ENCODE data around the gene TASP1. TPM values are rescaled to one million over a fixed set of nuclear protein-coding genes. Genes with fewer than 3 reads are reported as not detected.
A peak's percentile ranks its signal among the peaks of the same experiment; 100 is the strongest.

Gene TASP1
- polyA plus RNA-seq, 3 donors: 2.3 to 3.3 (median 2.6) TPM

- Histone ChIP-seq H3K4me3 (replicated peaks in 1 of 3; ENCODE audit: low read depth in 2 of 3, low read length in 3 of 3) (no peak overlapping the region), H3K36me3 (replicated peaks in 1 of 2; ENCODE audit: control insufficient read depth in 1 of 2, insufficient read depth in 2 of 2, low read length in 2 of 2) (no peaks in the 10 kb centered on the region), H3K27ac (ENCODE audit: low read depth in 1 of 2, low read length in 2 of 2) (no peak overlapping the region), H3K4me1 (ENCODE audit: control insufficient read depth in 1 of 2, insufficient read depth in 2 of 2, low read length in 2 of 2) (no peaks in the 10 kb centered on the region), H2AFZ (ENCODE audit: insufficient read depth, low read depth, low read length, poor library complexity, severe bottlenecking) (no peak overlapping the region), H3K79me2 (ENCODE audit: insufficient read depth, low read length) (no peaks in the 10 kb centered on the region), H3K4me2 (replicated peaks; ENCODE audit: extremely low read depth, low read length, poor library complexity, severe bottlenecking) (no peak overlapping the region), H3K27me3 (ENCODE audit: control insufficient read depth in 2 of 2, insufficient read depth in 2 of 2, low read length in 2 of 2) (no peaks in the 10 kb centered on the region), H3K9me3 (replicated peaks in 1 of 2; ENCODE audit: control insufficient read depth in 1 of 2, insufficient read depth in 1 of 2, low read length in 2 of 2) (no peaks in the 10 kb centered on the region), H4K20me1 (ENCODE audit: insufficient read depth, low read length) (no peaks in the 10 kb centered on the region), H3K9ac (ENCODE audit: insufficient read depth, low read length, poor library complexity, severe bottlenecking) (no peak overlapping the region)
- no peak for DNase-seq
- H3K4me3 Mint-ChIP-seq: no peak overlapping the region
- TF ChIP-seq, protein P1, sequence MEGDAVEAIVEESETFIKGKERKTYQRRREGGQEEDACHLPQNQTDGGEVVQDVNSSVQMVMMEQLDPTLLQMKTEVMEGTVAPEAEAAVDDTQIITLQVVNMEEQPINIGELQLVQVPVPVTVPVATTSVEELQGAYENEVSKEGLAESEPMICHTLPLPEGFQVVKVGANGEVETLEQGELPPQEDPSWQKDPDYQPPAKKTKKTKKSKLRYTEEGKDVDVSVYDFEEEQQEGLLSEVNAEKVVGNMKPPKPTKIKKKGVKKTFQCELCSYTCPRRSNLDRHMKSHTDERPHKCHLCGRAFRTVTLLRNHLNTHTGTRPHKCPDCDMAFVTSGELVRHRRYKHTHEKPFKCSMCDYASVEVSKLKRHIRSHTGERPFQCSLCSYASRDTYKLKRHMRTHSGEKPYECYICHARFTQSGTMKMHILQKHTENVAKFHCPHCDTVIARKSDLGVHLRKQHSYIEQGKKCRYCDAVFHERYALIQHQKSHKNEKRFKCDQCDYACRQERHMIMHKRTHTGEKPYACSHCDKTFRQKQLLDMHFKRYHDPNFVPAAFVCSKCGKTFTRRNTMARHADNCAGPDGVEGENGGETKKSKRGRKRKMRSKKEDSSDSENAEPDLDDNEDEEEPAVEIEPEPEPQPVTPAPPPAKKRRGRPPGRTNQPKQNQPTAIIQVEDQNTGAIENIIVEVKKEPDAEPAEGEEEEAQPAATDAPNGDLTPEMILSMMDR (IDR thresholded peaks at IDR 0.05): no peak
- peaks cover 6 to 7% of the 10 kb centered on the region in 2 donors for H3K36me3 Mint-ChIP-seq
- no peaks in the 10 kb centered on the region for H3K4me1 Mint-ChIP-seq
- WGBS (ENCODE audit: insufficient coverage): no CpG with 5 or more reads among the region's 3 CpGs
- intact Hi-C loops (cut with micrococcal nuclease): no loop called here
- H3K27me3 Mint-ChIP-seq (ENCODE audit: low read depth in 3 of 3): no peaks in the 10 kb centered on the region
- peaks cover 0 to 2% (median 0%) of the 10 kb centered on the region in 7 donors for H3K9me3 Mint-ChIP-seq
- H3K27ac Mint-ChIP-seq: peak overlapping the region in 1 of 7 donors; percentile 55
These were observed 225.8 kb downstream of the TASP1 start for GRCh38 chr20:13412806-13413445.

DNA sequence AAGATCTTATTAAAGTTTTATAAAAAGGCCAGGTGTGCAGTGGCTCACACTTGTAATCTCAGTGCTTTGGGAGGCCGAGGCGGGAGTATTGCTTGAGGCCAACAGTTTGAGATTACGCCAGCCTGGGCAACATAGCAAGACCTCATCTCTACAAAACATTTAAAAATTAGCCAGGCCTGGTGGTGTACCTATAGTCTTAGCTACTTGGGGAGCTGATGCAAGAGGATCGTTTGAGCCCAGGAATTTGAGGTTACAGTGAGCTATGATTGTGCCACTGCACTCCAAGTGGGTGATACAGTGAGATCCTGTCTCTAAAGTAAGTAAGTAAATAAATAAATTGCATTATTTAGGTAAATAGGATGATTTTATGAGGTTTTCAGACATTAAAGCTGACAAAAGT, 234.4 kb downstream of the TASP1 start:
- Histone ChIP-seq H3K4me3 (replicated peaks in 1 of 3; ENCODE audit: low read depth in 2 of 3, low read length in 3 of 3) (no peak overlapping the region), H3K4me2 (replicated peaks; ENCODE audit: extremely low read depth, low read length, poor library complexity, severe bottlenecking) (no peak overlapping the region), H3K9ac (ENCODE audit: insufficient read depth, low read length, poor library complexity, severe bottlenecking) (no peak overlapping the region), H4K20me1 (ENCODE audit: insufficient read depth, low read length) (no peaks in the 10 kb centered on the region), H2AFZ (ENCODE audit: insufficient read depth, low read depth, low read length, poor library complexity, severe bottlenecking) (no peak overlapping the region), H3K9me3 (replicated peaks in 1 of 2; ENCODE audit: control insufficient read depth in 1 of 2, insufficient read depth in 1 of 2, low read length in 2 of 2) (no peaks in the 10 kb centered on the region), H3K27me3 (ENCODE audit: control insufficient read depth in 2 of 2, insufficient read depth in 2 of 2, low read length in 2 of 2) (no peaks in the 10 kb centered on the region), H3K36me3 (replicated peaks in 1 of 2; ENCODE audit: control insufficient read depth in 1 of 2, insufficient read depth in 2 of 2, low read length in 2 of 2) (no peaks in the 10 kb centered on the region), H3K27ac (ENCODE audit: low read depth in 1 of 2, low read length in 2 of 2) (no peak overlapping the region), H3K79me2 (ENCODE audit: insufficient read depth, low read length) (no peaks in the 10 kb centered on the region), H3K4me1 (ENCODE audit: control insufficient read depth in 1 of 2, insufficient read depth in 2 of 2, low read length in 2 of 2) (no peaks in the 10 kb centered on the region)
- no CpG with 5 or more reads among the region's 4 CpGs for WGBS (ENCODE audit: insufficient coverage)
- TF ChIP-seq, protein P1 (IDR thresholded peaks at IDR 0.05): no peak
- Mint-ChIP-seq H3K4me3 (no peak overlapping the region), H3K9me3 (peaks cover 0 to 7% (median 0%) of the 10 kb centered on the region in 7 donors), H3K36me3 (no peaks in the 10 kb centered on the region), H3K4me1 (no peaks in the 10 kb centered on the region), H3K27ac (no peak overlapping the region), H3K27me3 (ENCODE audit: low read depth in 3 of 3) (peaks cover 0 to 1% (median 0%) of the 10 kb centered on the region in 3 donors)
- DNase-seq: no peak
- intact Hi-C loops (cut with micrococcal nuclease): no loop called here
